Prostate gland (tissue), 2 donors: ENCODE measurements around the gene PTPMT1. TPM values are rescaled to one million over a fixed set of nuclear protein-coding genes. Genes with fewer than 3 reads are reported as not detected.

Source experiments
- DNase-seq: peaks from one replicate; pipeline ENCODE4 v3.0.0-alpha.2; 2019; ENCODE audit warnings: low spot score
- H3K27ac ChIP-seq, 2 donors: fragments of 200-600 bp; sonication (generic); 2 replicates each; pipeline ENCODE4 v1.5.1; 2017 to 2019
- H3K27me3 ChIP-seq: fragments of 200-600 bp; sonication (generic); replicated peaks from 2 replicates; pipeline ENCODE4 v1.5.1; 2019; ENCODE audit not compliant: insufficient read depth
- H3K36me3 ChIP-seq, 2 donors: fragments of 200-600 bp; sonication (generic); 1 replicate in 1 of 2; 2 replicates in 1 of 2; pipeline versions ENCODE4 v1.5.1 to v1.8.1; 2017 to 2019
- H3K4me1 ChIP-seq: fragments of 200-600 bp; sonication (generic); replicated peaks from 2 replicates; pipeline ENCODE4 v1.5.1; 2019
- H3K4me3 ChIP-seq, 2 donors: fragments of 200-600 bp; sonication (generic); 2 replicates each; pipeline ENCODE4 v1.5.1; 2017 to 2019
- H3K9me3 ChIP-seq: fragments of 200-600 bp; sonication (generic); 2 replicates; pipeline ENCODE4 v1.5.1; 2017
- CTCF ChIP-seq, 4 experiments: fragments of 200-600 bp in 2 of 4; fragments of 450-650 bp in 2 of 4; sonication (generic) in 2 of 4; IDR thresholded peaks; 1 replicate in 3 of 4; 2 replicates in 1 of 4; pipeline ENCODE4 v1.5.1; 2016 to 2019; ENCODE audit warnings: antibody characterized with exemption in 4 of 4, mild to moderate bottlenecking in 2 of 4, moderate library complexity in 2 of 4
- POLR2A ChIP-seq: fragments of 450-650 bp; IDR thresholded peaks from one replicate; pipeline ENCODE4 v1.6.1; 2016; ENCODE audit warnings: antibody characterized with exemption, mild to moderate bottlenecking
- POLR2AphosphoS5 ChIP-seq: sonication (generic); formaldehyde crosslinking; IDR thresholded peaks from one replicate; pipeline ENCODE4 v1.6.1; 2017; ENCODE audit warnings: antibody characterized with exemption
- WGBS: methylation state at CpG from one replicate; pipeline ENCODE4 v1.1.5; 2018; 5-methylcytosine and 5-hydroxymethylcytosine counted together
- intact Hi-C: fragments of 100-400 bp; cut with DNase I; formaldehyde crosslinking; loops from one replicate; pipeline ENCODE4 v1.14.2; 2022
- total RNA-seq, 2 donors: library from RNA; depleted of rRNA; stranded (reverse); fragments of >200 nt; gene quantifications; one replicate each; pipeline ENCODE4 v1.1.0, GENCODE V29; 2016

Gene PTPMT1
- total RNA-seq, 2 donors from 2014 or later, result 153 to 184 TPM

DNA sequence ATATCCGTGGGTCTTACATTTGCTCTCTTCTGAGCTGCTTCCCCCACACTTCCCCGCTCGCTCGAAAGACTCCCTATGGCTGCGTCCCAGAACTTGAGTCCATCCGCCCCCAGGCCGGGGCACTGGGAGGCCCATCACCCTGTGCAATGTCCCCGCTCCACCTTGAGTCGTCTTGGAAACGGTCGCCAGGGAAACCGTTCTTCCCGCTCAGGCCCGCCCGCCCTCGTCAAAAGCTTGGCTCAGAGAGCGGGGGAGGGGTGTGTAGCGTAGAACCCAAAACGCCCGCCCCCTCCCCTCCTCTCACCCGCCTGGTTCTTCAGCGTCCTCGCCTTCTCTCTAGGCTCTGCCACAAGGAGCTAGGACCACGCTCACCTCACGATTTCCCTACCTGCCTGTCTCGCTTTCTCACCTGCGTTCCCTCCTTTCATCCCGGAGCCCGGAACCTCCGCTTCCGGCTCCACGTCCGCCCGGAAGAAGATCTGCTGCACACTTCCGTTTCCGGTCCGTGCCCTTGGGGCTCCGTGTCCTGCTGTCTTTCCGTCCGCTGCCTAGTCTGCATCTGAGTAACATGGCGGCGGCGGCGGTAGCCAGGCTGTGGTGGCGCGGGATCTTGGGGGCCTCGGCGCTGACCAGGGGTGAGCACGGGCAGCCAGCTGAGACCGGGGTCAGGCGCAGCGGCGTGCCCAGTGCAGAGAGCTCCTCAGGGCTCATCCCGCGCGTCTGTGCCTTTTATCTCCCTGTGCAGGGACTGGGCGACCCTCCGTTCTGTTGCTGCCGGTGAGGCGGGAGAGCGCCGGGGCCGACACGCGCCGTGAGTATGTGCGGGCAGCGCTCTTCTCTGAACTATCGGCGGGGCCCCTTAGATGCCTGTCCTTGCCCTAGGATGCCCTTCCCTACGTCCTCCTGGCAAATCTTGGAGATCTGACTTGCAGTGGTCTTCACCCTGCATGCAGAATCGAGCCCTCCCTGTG lies 13.4 kb downstream of the PTPMT1 start, which contains the start of the genes KBTBD4 and NDUFS3:
KBTBD4 (minus strand) TSS at position 447 of the 971 bp plus-strand sequence; CDS start at position 428, 19 bp downstream.
NDUFS3 (plus strand) TSS at position 551 of the 971 bp plus-strand sequence; CDS start at position 569, 18 bp downstream.
- H3K4me3 ChIP-seq, result peak within 1 kb of the TSS; percentile 96
- no peaks in the 10 kb centered on the region for H3K9me3 ChIP-seq
- DNase-seq, result peak; percentile 90
- WGBS, result under 1% methylated on average over 58 of the region's 72 CpGs
- H3K27ac ChIP-seq, result peak within 1 kb of the TSS; percentile 94 to 96
- no peak for TF ChIP-seq CTCF (IDR thresholded peaks at IDR 0.05)
- peak; percentile 40 for TF ChIP-seq POLR2A
- TF ChIP-seq POLR2AphosphoS5, result peak; percentile 96
- no peaks in the 10 kb centered on the region for H3K27me3 ChIP-seq
- H3K4me1 ChIP-seq, result peaks cover 18% of the 10 kb centered on the region
- H3K36me3 ChIP-seq, result peaks cover 5 to 19% of the 10 kb centered on the region in 2 donors
- intact Hi-C loops, result no loop called here

GRCh38 chr11:47583844-47584243 lies 18.4 kb downstream of the PTPMT1 start:
- H3K27me3 ChIP-seq, result no peaks in the 10 kb centered on the region
- no peaks in the 10 kb centered on the region for H3K9me3 ChIP-seq
- H3K27ac ChIP-seq, result no peak overlapping the region
- peaks cover 5 to 24% of the 10 kb centered on the region in 2 donors for H3K36me3 ChIP-seq
- no peak for TF ChIP-seq POLR2A
- TF ChIP-seq CTCF (IDR thresholded peaks at IDR 0.05), result no peak
- no peak for TF ChIP-seq POLR2AphosphoS5
- intact Hi-C loops, result no loop called here
- H3K4me3 ChIP-seq, result no peak overlapping the region
- no peak for DNase-seq
- H3K4me1 ChIP-seq, result peaks cover 4% of the 10 kb centered on the region
- 85% methylated on average over 5 of the region's 5 CpGs for WGBS

- H3K4me1 ChIP-seq, result no peaks in the 10 kb centered on the region
- no peaks in the 10 kb centered on the region for H3K27me3 ChIP-seq
- H3K4me3 ChIP-seq, result no peak within 1 kb of the TSS
- intact Hi-C loops, result no loop called here
- peaks cover 5 to 24% of the 10 kb centered on the region in 2 donors for H3K36me3 ChIP-seq
- no peak for DNase-seq
- no peaks in the 10 kb centered on the region for H3K9me3 ChIP-seq
- WGBS, result 75% methylated on average over 12 of the region's 12 CpGs
- TF ChIP-seq POLR2AphosphoS5 (no peak), POLR2A (no peak), CTCF (IDR thresholded peaks at IDR 0.05) (no peak)
- no peak within 1 kb of the TSS for H3K27ac ChIP-seq
Measured at GRCh38 chr11:47586098-47586855, 20.9 kb downstream of the PTPMT1 start, which contains the start of gene FAM180B. FAM180B (plus strand) TSS chr11:47586678; CDS start chr11:47586769, 91 bp downstream.

DNA sequence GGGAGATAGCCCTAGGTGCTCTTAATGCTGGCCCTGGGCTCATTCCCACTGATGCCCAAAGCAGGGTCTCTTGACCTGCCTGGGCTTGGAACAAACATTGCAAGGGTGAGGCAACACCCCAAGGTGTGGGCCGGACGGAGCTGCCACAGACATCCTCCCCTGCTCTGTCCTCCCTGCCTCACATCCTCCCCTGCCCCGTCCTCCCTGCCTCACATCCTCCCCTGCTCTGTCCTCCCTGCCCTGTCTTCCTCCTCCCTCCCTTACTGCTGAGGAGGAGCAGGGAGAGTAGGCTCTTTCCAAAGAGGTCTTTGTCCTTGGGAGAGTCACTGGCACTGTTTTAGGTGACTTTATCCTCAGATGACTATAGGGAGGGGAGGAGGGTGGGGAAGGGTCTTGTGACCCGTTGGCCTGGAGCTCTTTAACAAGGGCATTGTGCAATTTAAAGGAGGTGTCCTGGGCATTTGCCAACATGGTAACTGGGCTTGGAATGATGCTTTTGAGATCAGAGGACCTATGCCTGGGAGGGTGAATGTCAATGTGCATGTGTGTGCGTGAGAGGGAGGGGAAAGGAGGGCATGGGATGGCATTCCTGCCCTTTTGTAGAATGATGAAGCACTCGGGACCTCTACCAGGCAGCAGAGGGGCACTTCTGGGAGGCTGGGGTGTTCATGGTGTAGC lies 21.8 kb downstream of the PTPMT1 start:
- 52% methylated on average over 6 of the region's 6 CpGs for WGBS
- TF ChIP-seq CTCF (IDR thresholded peaks at IDR 0.05), result no peak
- TF ChIP-seq POLR2AphosphoS5, result no peak
- no peak for TF ChIP-seq POLR2A
- Histone ChIP-seq H3K4me3 (no peak overlapping the region), H3K27me3 (no peaks in the 10 kb centered on the region), H3K9me3 (no peaks in the 10 kb centered on the region), H3K36me3 (peaks cover 5 to 19% of the 10 kb centered on the region in 2 donors), H3K4me1 (no peaks in the 10 kb centered on the region), H3K27ac (no peak overlapping the region)
- no peak for DNase-seq
- intact Hi-C loops, result no loop called here
